NCI-H2227 (cell line): Measurements from ENCODE around the gene SECTM1.

Source experiments
- DNase-seq: peaks from one replicate; lab custom pipeline; 2025; ENCODE audit not compliant: unreplicated experiment; lab: John Stamatoyannopoulos, UW

Gene SECTM1

GRCh38 chr17:82283208-82283749, 50.3 kb downstream of the SECTM1 start:
- DNase-seq = peak; percentile 63

DNA sequence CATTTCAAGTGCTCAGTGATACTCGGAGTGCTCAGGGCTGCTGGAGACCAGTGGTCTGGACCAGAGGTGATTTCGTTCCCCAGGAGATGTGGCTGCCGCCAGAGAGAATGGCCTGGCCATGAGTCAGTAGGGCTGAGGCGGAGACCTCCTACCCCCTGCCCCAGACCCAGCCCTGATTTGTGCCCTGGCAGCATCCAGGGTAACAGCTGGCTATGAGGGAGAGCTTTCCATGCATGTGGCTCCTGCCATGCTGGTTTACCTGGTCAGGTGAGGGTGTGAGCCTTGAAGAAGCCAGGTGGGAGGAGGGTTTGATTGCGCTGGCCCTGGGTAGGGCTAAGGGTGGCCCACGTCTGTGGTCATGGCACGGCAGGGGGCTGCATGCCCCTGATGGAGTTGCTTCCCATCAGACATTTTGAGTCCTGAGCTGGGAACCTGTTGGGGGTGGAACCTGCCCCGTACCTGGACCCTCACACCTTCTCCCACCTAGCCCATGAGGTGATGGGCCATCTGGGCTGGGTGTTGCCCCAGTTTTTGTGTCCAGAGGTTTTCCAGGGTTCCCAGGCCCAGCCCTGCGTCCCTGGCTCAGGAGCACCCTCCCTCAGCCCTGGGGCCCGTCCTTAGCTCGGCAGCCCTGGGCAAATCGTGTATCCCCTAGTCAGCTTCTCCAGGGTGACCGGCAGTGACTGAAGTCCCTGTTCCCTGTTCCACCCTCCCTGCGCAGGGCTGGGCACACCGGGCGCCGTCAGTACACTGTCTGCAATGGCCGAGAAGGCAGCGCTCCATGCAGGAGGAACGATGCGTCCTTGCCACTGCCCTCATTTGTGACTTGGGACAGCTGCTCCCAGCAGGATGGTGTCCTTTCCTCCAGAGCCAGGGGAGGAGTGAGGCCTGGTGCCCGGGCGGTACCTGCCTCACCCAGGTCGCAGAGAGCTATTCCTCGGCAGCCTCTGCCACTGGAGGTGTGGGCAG, 51.0 kb downstream of the SECTM1 start:
- DNase-seq = no peak

- no peak for DNase-seq
Measured at GRCh38 chr17:82281502-82282238, 51.9 kb downstream of the SECTM1 start.

DNA sequence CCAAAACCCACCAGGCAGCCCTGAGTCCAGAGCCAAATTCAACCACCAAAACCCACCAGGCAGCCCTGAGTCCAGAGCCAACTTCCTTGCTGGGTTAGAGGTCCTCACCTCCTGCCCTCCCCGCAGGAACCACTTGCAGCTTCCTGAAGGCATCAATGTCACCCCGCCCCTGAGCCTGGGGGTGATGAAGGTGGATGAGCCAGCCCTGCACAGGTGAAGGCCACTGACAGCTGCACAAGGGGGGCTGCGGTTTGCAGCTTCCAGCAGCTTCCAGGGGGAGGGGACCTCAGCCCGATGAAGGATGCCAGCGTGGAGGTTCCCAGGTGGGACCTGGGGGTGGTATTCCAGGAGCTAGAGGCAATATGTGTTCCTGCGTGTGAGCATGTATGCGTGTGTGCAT, 52.5 kb downstream of the SECTM1 start:
- no peak for DNase-seq

DNA sequence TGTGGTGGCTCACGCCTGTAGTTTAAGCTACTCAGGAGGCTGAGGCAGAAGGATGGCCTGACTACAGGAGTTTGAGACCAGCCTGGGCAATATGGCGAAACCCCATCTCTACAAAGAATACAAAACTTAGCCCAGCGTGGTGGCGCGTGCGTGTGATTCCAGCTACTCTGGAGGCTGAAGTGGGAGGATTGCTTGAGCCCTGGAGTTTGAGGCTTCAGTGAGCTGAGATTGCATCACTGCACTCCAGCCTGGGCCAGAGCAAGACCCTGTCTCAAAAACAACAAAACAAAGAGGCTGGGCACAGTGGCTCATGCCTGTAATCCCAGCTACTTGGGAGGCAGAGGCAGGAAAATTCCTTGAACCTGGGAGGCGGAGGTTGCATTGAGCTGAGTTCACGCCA, 53.0 kb downstream of the SECTM1 start:
- DNase-seq = no peak

DNA sequence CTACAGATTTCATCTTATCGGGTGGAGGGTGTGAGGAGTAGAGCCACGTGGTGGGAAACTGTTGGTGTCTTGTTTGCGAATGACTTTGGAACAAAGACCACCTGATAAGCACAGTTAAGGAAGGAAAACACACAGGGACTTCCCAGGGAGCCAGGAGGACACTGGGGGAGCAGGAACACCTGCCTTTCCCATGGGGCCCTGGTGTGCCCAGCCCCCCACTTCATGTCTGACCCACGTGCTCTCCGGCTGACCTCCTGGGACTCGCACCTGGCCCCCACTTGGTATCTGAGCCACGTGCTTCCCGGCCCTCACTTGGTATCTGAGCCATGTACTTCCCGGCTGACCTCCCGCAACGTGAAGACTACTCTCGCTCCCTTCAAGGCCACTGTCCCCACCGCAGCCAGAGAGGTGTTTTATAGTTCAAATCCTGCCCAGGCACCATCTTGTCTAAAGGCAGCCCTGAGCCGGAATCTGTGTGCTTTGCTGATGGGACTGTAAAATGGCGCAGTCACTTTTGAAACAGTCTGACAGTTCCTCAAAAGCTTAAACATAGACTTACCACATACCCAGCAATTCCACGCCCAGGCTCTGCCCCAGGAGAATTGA, 54.7 kb downstream of the SECTM1 start:
- DNase-seq = no peak

GRCh38 chr17:82278308-82278707, 55.3 kb downstream of the SECTM1 start:
- DNase-seq = no peak

DNA sequence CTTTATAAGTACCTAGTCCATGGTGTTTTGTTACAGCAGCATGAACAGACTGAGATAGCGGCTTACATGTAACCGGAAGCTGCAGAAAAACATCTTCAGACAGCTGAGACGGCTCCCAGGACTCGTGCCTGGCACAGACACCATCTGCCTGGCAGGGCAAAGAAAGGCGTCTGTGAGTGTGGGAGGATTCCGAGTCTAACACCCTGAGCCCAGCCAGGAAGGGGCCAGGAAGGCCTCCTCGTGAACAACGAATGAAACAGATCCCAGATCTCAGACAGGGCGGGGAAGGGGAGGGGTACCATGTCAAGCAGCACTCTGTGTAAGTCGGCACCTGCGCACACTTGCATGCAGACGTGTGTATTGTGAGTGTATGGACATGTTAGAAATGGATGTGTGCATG, 55.7 kb downstream of the SECTM1 start:
- DNase-seq = no peak

GRCh38 chr17:82276938-82277337, 56.6 kb downstream of the SECTM1 start:
- DNase-seq = no peak

GRCh38 chr17:82275326-82275725, 58.2 kb downstream of the SECTM1 start:
- no peak for DNase-seq

DNA sequence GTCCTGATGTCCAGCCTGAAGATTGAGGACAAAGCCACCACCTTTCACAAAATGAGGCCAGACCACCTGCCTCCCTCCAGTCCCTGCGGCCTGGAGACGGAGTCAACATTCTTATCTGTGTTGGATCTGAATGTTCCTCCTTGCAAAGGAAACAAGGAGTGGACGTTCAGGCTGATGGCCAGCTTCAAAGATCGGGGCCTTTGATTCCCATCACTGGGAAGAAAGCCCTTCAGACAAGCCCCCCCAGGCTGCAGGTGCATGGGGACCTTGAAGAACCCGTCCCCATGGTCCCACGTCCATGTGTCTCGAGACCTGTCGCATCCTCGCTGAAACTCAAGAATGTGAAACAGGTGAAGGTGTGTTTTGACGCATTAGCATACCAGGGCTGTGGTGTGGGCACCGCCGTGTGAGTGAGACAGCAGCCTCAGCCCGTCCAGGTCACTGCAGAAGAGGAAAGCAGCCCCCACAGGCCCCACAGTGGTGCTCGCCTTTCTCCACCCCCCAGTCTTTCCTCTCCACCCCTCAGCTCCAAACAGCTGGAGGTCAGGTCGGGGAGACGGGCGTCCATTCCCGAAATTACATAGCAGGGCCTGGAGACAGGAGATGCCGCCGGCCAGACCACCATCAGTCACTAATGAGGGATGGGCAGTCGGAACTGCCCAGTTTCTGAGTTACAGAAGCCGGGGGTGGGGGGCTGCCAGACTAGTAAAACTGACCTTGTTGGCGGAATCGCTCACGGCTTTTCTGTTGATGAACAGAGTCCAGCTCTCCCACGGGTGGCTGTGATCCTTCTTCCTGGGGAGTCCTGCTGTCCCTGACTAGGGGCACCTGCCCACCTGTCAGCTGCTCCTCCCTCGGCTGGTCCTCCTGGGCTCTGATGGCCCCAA, 59.2 kb downstream of the SECTM1 start:
- no peak for DNase-seq

- peak; percentile 91 for DNase-seq
Measured at GRCh38 chr17:82273327-82274133, 60.0 kb downstream of the SECTM1 start, which contains the start of gene CSNK1D. CSNK1D (minus strand) TSS chr17:82273700; CDS start chr17:82273381, 319 bp downstream.

DNA sequence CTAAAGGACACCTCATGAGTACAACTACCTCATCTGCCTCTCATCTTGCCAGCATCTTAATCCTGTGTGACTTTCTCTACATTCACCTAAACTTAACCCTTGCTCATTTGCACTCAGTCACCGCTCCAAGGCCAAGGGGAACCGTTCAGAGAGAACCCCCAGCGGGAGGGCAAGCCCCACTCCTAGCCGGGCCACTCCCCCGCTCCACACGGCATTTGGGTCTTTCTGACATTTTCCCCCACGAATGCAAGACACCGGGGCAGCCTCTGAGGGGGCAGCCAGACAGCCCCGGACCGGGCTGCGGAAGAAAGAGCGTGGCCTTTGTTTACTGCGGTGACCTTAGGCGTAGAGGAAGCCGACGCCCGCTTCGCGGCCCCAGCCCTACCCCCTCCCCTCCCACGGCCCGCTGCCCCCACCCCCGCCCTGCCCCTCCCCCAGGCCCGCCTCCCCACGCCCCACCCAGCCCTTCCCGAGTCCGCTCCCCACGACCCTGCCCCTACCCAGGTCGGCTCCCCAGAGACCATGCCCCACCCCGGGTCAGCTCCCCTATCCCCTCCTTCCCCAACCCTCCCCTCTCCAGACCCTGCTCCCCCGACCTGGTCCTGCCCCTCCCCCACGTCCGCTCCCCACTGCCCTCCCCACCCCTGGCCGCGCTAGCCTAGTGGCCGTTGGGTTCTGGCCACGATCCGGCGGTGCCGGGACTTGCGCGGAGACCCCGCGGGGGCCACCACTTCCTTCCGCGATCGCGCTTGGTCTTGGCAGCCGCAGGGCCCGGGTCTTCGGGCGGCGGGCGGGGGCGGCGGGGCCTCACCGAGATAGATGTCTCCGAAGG, 60.9 kb downstream of the SECTM1 start:
- DNase-seq = peak; percentile 62

DNA sequence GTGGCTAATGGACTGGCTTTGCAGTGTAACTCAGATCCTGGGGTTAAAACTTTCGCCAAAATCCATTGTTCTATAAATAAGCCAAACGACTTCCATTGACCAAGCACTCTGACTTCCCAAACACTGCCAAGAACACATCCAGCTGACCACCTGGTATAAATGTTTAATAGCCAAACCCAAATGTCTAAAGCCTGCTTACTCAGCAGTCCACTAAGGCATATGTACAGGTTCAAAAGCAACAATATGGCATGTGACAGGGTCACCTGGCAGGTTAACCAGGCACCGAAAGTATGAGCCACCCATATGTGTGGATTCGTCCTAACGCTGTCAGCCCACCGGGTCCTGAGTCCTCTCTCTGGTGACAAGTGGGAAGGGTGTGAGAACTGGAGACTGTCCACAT, 62.2 kb downstream of the SECTM1 start:
- no peak for DNase-seq
